GM12878 (cell line): Measurements from ENCODE around the gene PDE6D. TPM values are rescaled to one million over a fixed set of nuclear protein-coding genes. Genes with fewer than 3 reads are reported as not detected.

Source experiments
- BACH1 ChIP-seq: fragments of 450-650 bp; IDR thresholded peaks from 2 replicates; pipeline ENCODE4 v1.6.1; 2017; ENCODE audit warnings: mild to moderate bottlenecking, borderline replicate concordance
- CBFB ChIP-seq: IDR thresholded peaks from 2 replicates; pipeline ENCODE4 v1.6.1; 2016; ENCODE audit warnings: antibody characterized with exemption, low read depth
- CHD1 ChIP-seq: IDR thresholded peaks from 2 replicates; pipeline ENCODE4 v1.6.1; 2012; ENCODE audit warnings: low read depth, low read length, improper control_type of control experiment
- E2F8 ChIP-seq: fragments of 450-650 bp; IDR thresholded peaks from 2 replicates; pipeline ENCODE4 v1.6.1; 2018; ENCODE audit warnings: mild to moderate bottlenecking, low read depth, moderate library complexity; ENCODE audit not compliant: partially characterized antibody
- E4F1 ChIP-seq: fragments of 450-650 bp; IDR thresholded peaks from 2 replicates; pipeline ENCODE4 v1.6.1; 2018; ENCODE audit warnings: borderline replicate concordance, mild to moderate bottlenecking; ENCODE audit not compliant: partially characterized antibody
- FOS ChIP-seq: IDR thresholded peaks from 3 replicates; pipeline ENCODE4 v1.6.1; 2011; ENCODE audit warnings: borderline replicate concordance; ENCODE audit not compliant: insufficient read length; ENCODE audit errors: extremely low read depth
- GATAD2B ChIP-seq: fragments of 450-650 bp; conservative IDR thresholded peaks from 2 replicates; pipeline ENCODE4 v1.6.1; 2017; ENCODE audit warnings: low read depth, mild to moderate bottlenecking, moderate library complexity
- IKZF2 ChIP-seq, 2 experiments: fragments of 450-650 bp; IDR thresholded peaks; 2 replicates each; pipeline ENCODE4 v1.6.1; 2017; ENCODE audit warnings: mild to moderate bottlenecking in 2 of 2, moderate library complexity in 2 of 2
- KAT2A ChIP-seq: conservative IDR thresholded peaks from 2 replicates; pipeline ENCODE4 v1.6.1; 2011; ENCODE audit warnings: low read depth, low read length; ENCODE audit not compliant: control insufficient read depth
- LARP7 ChIP-seq: fragments of 450-650 bp; IDR thresholded peaks from 2 replicates; pipeline ENCODE4 v1.6.1; 2017; ENCODE audit warnings: mild to moderate bottlenecking
- MEF2B ChIP-seq: fragments of 450-650 bp; IDR thresholded peaks from 2 replicates; pipeline ENCODE4 v1.6.1; 2018; ENCODE audit warnings: mild to moderate bottlenecking, moderate library complexity; ENCODE audit not compliant: partially characterized antibody, poor library complexity, severe bottlenecking
- MTA2 ChIP-seq: fragments of 450-650 bp; IDR thresholded peaks from 2 replicates; pipeline ENCODE4 v1.6.1; 2016; ENCODE audit warnings: low read depth, mild to moderate bottlenecking, moderate library complexity
- MXI1 ChIP-seq: fragments of 150-350 bp; IDR thresholded peaks from 2 replicates; pipeline ENCODE4 v1.6.1; 2011; ENCODE audit warnings: low read depth, mild to moderate bottlenecking, inconsistent platforms, low read length, improper control_type of control experiment
- MYB ChIP-seq: fragments of 150-350 bp; IDR thresholded peaks from 2 replicates; pipeline ENCODE4 v1.6.1; 2014; ENCODE audit warnings: mild to moderate bottlenecking, low read depth, low read length, borderline replicate concordance
- NR2F1 ChIP-seq: fragments of 450-650 bp; conservative IDR thresholded peaks from 2 replicates; pipeline ENCODE4 v1.6.1; 2017; ENCODE audit warnings: mild to moderate bottlenecking
- RAD21 ChIP-seq: IDR thresholded peaks from 2 replicates; pipeline ENCODE4 v1.6.1; 2011; ENCODE audit warnings: mild to moderate bottlenecking, low read depth, low read length, moderate library complexity; ENCODE audit not compliant: insufficient read depth
- SMAD1 ChIP-seq: fragments of 450-650 bp; IDR thresholded peaks from 2 replicates; pipeline ENCODE4 v1.6.1; 2018; ENCODE audit warnings: mild to moderate bottlenecking, low read depth; ENCODE audit not compliant: partially characterized antibody
- SMAD5 ChIP-seq: IDR thresholded peaks from 2 replicates; pipeline ENCODE4 v1.6.1; 2016; ENCODE audit warnings: antibody characterized with exemption, low read depth
- SREBF1 ChIP-seq: IDR thresholded peaks from 2 replicates; pipeline ENCODE4 v1.6.1; 2012; ENCODE audit warnings: mild to moderate bottlenecking, low read length
- STAT3 ChIP-seq: IDR thresholded peaks from 2 replicates; pipeline ENCODE4 v1.6.1; 2011; ENCODE audit warnings: low read depth, low read length, improper control_type of control experiment
- SUPT20H ChIP-seq: IDR thresholded peaks from 2 replicates; pipeline ENCODE4 v1.6.1; 2011; ENCODE audit warnings: low read depth, mild to moderate bottlenecking, low read length, moderate library complexity, borderline replicate concordance; ENCODE audit not compliant: control insufficient read depth
- ZBED1 ChIP-seq: IDR thresholded peaks from 2 replicates; pipeline ENCODE4 v1.6.1; 2016; ENCODE audit warnings: borderline replicate concordance
- ZNF207 ChIP-seq: fragments of 450-650 bp; IDR thresholded peaks from 2 replicates; pipeline ENCODE4 v1.6.1; 2014; ENCODE audit warnings: antibody characterized with exemption, mild to moderate bottlenecking, borderline replicate concordance
- polyA plus RNA-seq, 11 experiments: library from polyadenylated mRNA; depleted of rRNA in 4 of 11; unstranded in 6 of 11; stranded (reverse) in 5 of 11; fragments of >200 nt; fragmentation: Nextera tagmentation in 4 of 11; fragmentation: Illumina TruSeq in 1 of 11; extraction: Ambion mirVana in 4 of 11; extraction: Trizol in 1 of 11; gene quantifications; 1 replicate in 1 of 11; 2 replicates in 10 of 11; pipeline versions ENCODE4 v1.2.1 to v1.2.3, GENCODE V29; 2011 to 2016; ENCODE audit warnings: inconsistent platforms in 2 of 11, missing spikeins in 2 of 11, low read depth in 1 of 11
- total RNA-seq, 4 experiments: library from RNA; depleted of rRNA in 3 of 4; stranded (reverse); fragments of >200 nt in 3 of 4; fragmentation: Illumina TruSeq in 1 of 4; extraction: Trizol in 1 of 4; gene quantifications; 2 replicates each; pipeline versions ENCODE4 v1.2.1 to v1.2.3, GENCODE V29; 2013 to 2021
- TF ChIP-seq, protein P1 (sequence below): fragments of 450-650 bp; conservative IDR thresholded peaks from 2 replicates; pipeline ENCODE4 v1.6.1; 2017; ENCODE audit warnings: mild to moderate bottlenecking, moderate library complexity

The PDE6D gene
- total and polyA plus RNA-seq, 10 of the 15 experiments (the other 5 are each of a cell fraction or from before 2014, with no cell fraction given), result 8.2 to 69.4 (median 56.2) TPM

DNA sequence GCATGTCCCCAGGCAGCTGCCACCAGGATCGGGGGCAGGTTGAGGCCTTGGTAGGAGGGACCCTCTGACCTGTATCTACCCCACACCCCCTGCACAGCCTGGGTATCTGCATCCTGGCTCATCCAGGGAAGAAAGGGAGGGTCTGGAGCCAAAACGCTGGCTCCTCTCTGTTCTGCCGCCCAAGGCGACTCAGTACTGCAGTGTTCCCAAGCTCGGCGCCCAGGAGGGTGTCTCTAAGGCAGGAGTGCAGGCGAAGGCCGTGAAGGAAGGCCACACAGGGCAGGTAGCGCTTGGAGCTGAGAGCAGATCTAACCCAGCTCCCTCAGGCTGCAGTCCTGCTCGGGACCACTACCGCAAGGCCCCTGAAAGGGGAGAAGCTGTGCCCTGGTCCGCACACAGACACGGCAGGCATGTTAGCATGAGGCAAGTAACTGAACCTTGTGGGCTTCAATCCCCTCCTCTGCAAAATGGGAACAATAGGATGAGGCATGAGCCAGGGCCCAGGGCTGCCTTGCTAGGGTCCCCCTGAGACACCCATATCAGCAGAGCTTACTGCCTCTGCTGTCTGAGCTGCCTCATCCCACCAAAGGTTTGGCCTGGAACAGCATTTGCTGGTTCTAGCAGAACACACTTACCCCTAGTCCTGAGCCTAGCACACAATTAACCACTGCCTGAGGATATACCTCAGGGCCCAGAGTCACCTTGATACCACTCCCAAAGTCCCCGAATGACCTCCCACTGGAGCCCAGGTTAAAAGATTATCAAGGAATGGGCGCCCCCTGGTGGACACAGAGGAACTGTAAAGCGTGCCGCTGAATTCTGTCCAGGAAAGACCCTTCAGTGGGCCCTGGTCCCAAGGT, 66.2 kb downstream of the PDE6D start (continued):
- TF ChIP-seq E4F1 (no peak), SREBF1 (no peak), NR2F1 (0 out of 2 replicates have a peak, but pooled peaks have one; percentile 31), BACH1 (no peak), KAT2A (no peak), MTA2 (no peak), LARP7 (no peak), STAT3 (no peak), ZBED1 (peak; percentile 44; the same call in 1 of the 2 replicates), RAD21 (peak; percentile 85), GATAD2B (no peak; the same call in 1 of the 2 replicates), CBFB (peak; percentile 57; the same call in 1 of the 2 replicates), MYB (no peak), ZNF207 (0 out of 2 replicates have a peak, but pooled peaks have one; percentile 6), MEF2B (no peak), FOS (no peak), CHD1 (no peak), SMAD5 (no peak; the same call in 1 of the 2 replicates), IKZF2 (IDR thresholded peaks at IDR 0.05) (no peak), SUPT20H (no peak), E2F8 (no peak), SMAD1 (no peak), MXI1 (no peak)
- TF ChIP-seq, protein P1, sequence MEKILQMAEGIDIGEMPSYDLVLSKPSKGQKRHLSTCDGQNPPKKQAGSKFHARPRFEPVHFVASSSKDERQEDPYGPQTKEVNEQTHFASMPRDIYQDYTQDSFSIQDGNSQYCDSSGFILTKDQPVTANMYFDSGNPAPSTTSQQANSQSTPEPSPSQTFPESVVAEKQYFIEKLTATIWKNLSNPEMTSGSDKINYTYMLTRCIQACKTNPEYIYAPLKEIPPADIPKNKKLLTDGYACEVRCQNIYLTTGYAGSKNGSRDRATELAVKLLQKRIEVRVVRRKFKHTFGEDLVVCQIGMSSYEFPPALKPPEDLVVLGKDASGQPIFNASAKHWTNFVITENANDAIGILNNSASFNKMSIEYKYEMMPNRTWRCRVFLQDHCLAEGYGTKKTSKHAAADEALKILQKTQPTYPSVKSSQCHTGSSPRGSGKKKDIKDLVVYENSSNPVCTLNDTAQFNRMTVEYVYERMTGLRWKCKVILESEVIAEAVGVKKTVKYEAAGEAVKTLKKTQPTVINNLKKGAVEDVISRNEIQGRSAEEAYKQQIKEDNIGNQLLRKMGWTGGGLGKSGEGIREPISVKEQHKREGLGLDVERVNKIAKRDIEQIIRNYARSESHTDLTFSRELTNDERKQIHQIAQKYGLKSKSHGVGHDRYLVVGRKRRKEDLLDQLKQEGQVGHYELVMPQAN, result no peak
